ENCODE measurements around the gene TANC2. TPM values are rescaled to one million over a fixed set of nuclear protein-coding genes. Genes with fewer than 3 reads are reported as not detected.
"Not testable (repeated sequence)": the region's sequence is repeated elsewhere in the genome, so short reads cannot be mapped to it uniquely, and the experiment has no call there.

Gene TANC2
- total RNA-seq, 4 donors from 2014 or later: 9.7 to 22.1 (median 14.2) TPM

DNA sequence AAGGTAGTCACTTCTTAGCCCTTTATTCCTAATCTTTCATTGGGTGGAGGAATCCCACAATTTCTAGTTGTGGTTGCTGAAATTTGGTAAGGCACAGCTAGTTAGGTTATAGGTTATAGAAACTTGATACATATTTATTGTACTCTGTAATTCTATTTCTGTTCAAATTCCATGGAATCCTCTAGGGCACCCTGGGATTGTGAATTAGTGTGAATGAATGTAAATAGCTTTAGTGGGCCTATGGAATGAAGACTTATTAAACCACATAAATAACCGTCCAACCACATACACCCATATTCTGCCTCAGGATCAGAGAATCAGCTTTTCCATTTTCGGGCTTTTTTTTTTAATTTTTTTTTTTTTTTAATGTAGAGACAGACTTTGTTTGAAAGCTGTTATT, 9.2 kb downstream of the TANC2 start:
- DNase-seq: no peak
- TF ChIP-seq POLR2A (IDR thresholded peaks at IDR 0.05): no peak
- TF ChIP-seq CTCF (IDR thresholded peaks at IDR 0.05): no peak
- TF ChIP-seq EP300 (IDR thresholded peaks at IDR 0.05; ENCODE audit: low read depth): no peak
- TF ChIP-seq POLR2AphosphoS5 (IDR thresholded peaks at IDR 0.05): no peak
- Histone ChIP-seq H3K4me1 (peaks cover 0 to 10% (median under 1%) of the 10 kb centered on the region in 4 donors), H3K27ac (no peak overlapping the region), H3K36me3 (no peaks in the 10 kb centered on the region), H3K9me3 (no peaks in the 10 kb centered on the region), H3K27me3 (no peaks in the 10 kb centered on the region), H3K4me3 (no peak overlapping the region)
- 90 to 96% methylated on average over 2 of the region's 2 CpGs for WGBS, 2 donors (ENCODE audit: low coverage in 1 of 2)
- in situ Hi-C loops (cut with MboI; ENCODE audit: low pct_ligation_motif_present in 1 of 4, low pct_unique_long_range_greater_than_20kb in 1 of 4, low sequenced_read_pairs in 3 of 4): loop anchor here in 2 of 4 donors (10.0 to 25.0 kb wide), 2 partner anchors 270 to 437 kb away; no protein-coding TSS in a partner anchor
- intact Hi-C loops (cut with DNase I; ENCODE audit: low total_unique reads): loop anchor here (10.0 kb wide), 1 partner anchor 440 kb away; no protein-coding TSS in a partner anchor

DNA sequence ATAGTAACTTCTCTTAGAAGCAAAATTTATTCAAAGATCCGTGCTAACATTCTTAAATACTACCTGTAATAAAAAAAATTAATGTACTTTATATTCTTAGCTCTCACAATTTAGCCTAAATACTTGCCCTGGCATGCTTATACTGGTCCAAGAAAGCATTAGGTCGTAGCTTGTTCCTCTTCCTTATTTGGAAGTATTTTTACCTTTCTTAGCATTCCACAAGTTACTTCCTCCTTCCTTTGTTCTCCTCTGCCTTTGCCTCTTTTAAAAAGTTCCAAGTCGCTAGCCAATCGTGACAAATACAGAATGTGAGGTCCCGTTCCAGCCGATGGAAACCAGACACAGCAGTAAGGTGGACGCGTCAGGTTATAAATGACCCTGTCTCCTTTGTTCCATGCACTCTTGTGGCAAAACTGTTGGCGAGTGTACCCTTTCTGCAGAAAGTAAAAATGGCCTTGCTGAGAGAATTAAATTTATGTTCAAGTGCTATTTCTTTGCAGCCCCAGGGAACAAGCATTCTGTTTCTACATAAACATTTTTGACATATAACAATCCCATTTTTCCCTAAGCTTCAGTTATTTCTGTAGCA, 10.7 kb downstream of the TANC2 start:
- in situ Hi-C loops (cut with MboI; ENCODE audit: low pct_ligation_motif_present in 1 of 4, low pct_unique_long_range_greater_than_20kb in 1 of 4, low sequenced_read_pairs in 3 of 4): loop anchor here in 2 of 4 donors (10.0 to 25.0 kb wide), 2 partner anchors 272 to 436 kb away; no protein-coding TSS in a partner anchor
- WGBS, 2 donors (ENCODE audit: low coverage in 1 of 2): 81 to 94% methylated on average over 9 of the region's 9 CpGs
- not testable (repeated sequence) for H3K4me3 ChIP-seq

DNA sequence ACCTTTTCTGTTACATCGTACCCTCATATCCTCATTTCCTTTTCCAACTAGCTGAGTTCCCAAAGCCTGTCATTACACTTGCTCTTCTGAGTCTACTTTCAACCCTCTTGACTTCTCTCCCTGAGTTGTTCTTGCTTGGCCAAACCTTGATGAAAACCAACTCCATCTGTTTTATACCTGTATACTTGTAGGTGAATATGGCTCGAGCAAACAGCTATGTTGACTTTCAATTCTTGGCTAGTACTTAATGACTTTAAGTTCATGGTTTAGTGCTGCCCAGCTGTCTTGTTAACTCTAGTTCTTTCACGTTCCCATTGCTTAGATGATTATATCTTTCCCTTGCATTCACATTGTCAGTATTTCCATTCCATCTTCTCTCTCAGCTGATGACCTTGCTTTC, 14.8 kb downstream of the TANC2 start:
- H3K27me3 ChIP-seq: no peaks in the 10 kb centered on the region
- TF ChIP-seq CTCF (IDR thresholded peaks at IDR 0.05) (no peak), POLR2A (IDR thresholded peaks at IDR 0.05) (no peak), POLR2AphosphoS5 (IDR thresholded peaks at IDR 0.05) (no peak), EP300 (IDR thresholded peaks at IDR 0.05; ENCODE audit: low read depth) (no peak)
- DNase-seq: no peak
- peaks cover 0 to 5% (median 2%) of the 10 kb centered on the region in 4 donors for H3K4me1 ChIP-seq
- intact Hi-C loops (cut with DNase I; ENCODE audit: low total_unique reads) (no loop called here), in situ Hi-C loops (cut with MboI; ENCODE audit: low pct_ligation_motif_present in 1 of 4, low pct_unique_long_range_greater_than_20kb in 1 of 4, low sequenced_read_pairs in 3 of 4) (loop anchor here in 1 of 4 donors (25.0 kb wide), 1 partner anchor 431 kb away; no protein-coding TSS in a partner anchor)
- no peaks in the 10 kb centered on the region for H3K36me3 ChIP-seq
- peaks cover 10 to 22% of the 10 kb centered on the region in 2 donors for H3K9me3 ChIP-seq
- WGBS, 2 donors (ENCODE audit: low coverage in 1 of 2): 42 to 60% methylated on average over 3 of the region's 3 CpGs
- no peak overlapping the region for H3K27ac ChIP-seq
- H3K4me3 ChIP-seq: no peak overlapping the region

More for the DNA sequence above, 10.7 kb downstream of the TANC2 start:
- intact Hi-C loops (cut with DNase I; ENCODE audit: low total_unique reads): loop anchor here (10.0 kb wide), 1 partner anchor 438 kb away; no protein-coding TSS in a partner anchor
- H3K27ac ChIP-seq, H3K9me3 ChIP-seq, H3K4me1 ChIP-seq, DNase-seq, H3K36me3 ChIP-seq, H3K27me3 ChIP-seq: not testable (repeated sequence)

- no peak for DNase-seq
- 67 to 87% methylated on average over 1 to 2 of the region's 2 CpGs for WGBS, 2 donors (ENCODE audit: low coverage in 1 of 2)
- H3K36me3 ChIP-seq: no peaks in the 10 kb centered on the region
Observed at GRCh38 chr17:62981933-62982332, 15.9 kb downstream of the TANC2 start.

More at GRCh38 chr17:62981933-62982332, 15.9 kb downstream of the TANC2 start:
- Histone ChIP-seq H3K27ac (no peak overlapping the region), H3K4me1 (peaks cover 0 to 5% (median 2%) of the 10 kb centered on the region in 4 donors), H3K27me3 (no peaks in the 10 kb centered on the region), H3K4me3 (no peak overlapping the region), H3K9me3 (peaks cover 10 to 22% of the 10 kb centered on the region in 2 donors)
- in situ Hi-C loops (cut with MboI; ENCODE audit: low pct_ligation_motif_present in 1 of 4, low pct_unique_long_range_greater_than_20kb in 1 of 4, low sequenced_read_pairs in 3 of 4) (loop anchor here in 1 of 4 donors (25.0 kb wide), 1 partner anchor 430 kb away; no protein-coding TSS in a partner anchor), intact Hi-C loops (cut with DNase I; ENCODE audit: low total_unique reads) (no loop called here)
- no peak for TF ChIP-seq POLR2A (IDR thresholded peaks at IDR 0.05)
- TF ChIP-seq CTCF (IDR thresholded peaks at IDR 0.05): no peak
- TF ChIP-seq EP300 (IDR thresholded peaks at IDR 0.05; ENCODE audit: low read depth): no peak
- TF ChIP-seq POLR2AphosphoS5 (IDR thresholded peaks at IDR 0.05): no peak

Measured in transverse colon (tissue), 4 donors.